B cell (primary cell): Measurements from ENCODE around the gene GRIK5. TPM values are rescaled to one million over a fixed set of nuclear protein-coding genes. Genes with fewer than 3 reads are reported as not detected.

Experiments
- ATAC-seq: fragments of 200-7000 bp; cut with Tn5 transposase; one replicate; pipeline ENCODE4 v1.10.0; 2021; ENCODE audit warnings: low read depth, mild to moderate bottlenecking, moderate number of reproducible peaks, moderate library complexity
- CTCF ChIA-PET: fragments of 350-600 bp; sonication (Branson Sonifier 250); formaldehyde crosslinking; loops from one replicate; lab custom pipeline; 2021; ENCODE audit warnings: antibody characterized with exemption, inconsistent platforms; lab: Charles Lee
- POLR2A ChIA-PET: fragments of 350-600 bp; sonication (Branson Sonifier 250); formaldehyde crosslinking; loops from one replicate; lab custom pipeline; 2021; ENCODE audit warnings: antibody characterized with exemption; lab: Charles Lee
- DNase-seq: peaks from one replicate; pipeline ENCODE4 v3.0.0; 2013
- H2AFZ ChIP-seq: 2 replicates; pipeline ENCODE4 v1.6.1; 2012; ENCODE audit warnings: mild to moderate bottlenecking, low read depth, low read length; ENCODE audit not compliant: insufficient read depth, poor library complexity, severe bottlenecking
- H3K27ac ChIP-seq, 2 donors: 1 replicate in 1 of 2; 2 replicates in 1 of 2; pipeline ENCODE4 v1.5.1; 2012 to 2013; ENCODE audit warnings: low read length in 2 of 2, mild to moderate bottlenecking in 2 of 2, moderate library complexity in 1 of 2
- H3K27me3 ChIP-seq, 4 experiments: fragments of 200-600 bp in 1 of 4; sonication (generic) in 1 of 4; replicated peaks in 1 of 4; 1 replicate in 2 of 4; 2 replicates in 2 of 4; pipeline versions ENCODE4 v1.6.1 to v1.7.0; 2013 to 2016; ENCODE audit warnings: low read length in 3 of 4, mild to moderate bottlenecking in 2 of 4, mixed read lengths in 1 of 4, moderate library complexity in 1 of 4; ENCODE audit not compliant: insufficient read depth in 4 of 4, control insufficient read depth in 3 of 4; ENCODE audit errors: control extremely low read depth in 1 of 4
- H3K36me3 ChIP-seq, 2 experiments: replicated peaks in 1 of 2; 1 replicate in 1 of 2; 2 replicates in 1 of 2; pipeline versions ENCODE4 v1.6.1 to v1.7.1; 2013; ENCODE audit warnings: low read length in 1 of 2; ENCODE audit not compliant: insufficient read depth in 2 of 2, control insufficient read depth in 1 of 2; ENCODE audit errors: control extremely low read depth in 1 of 2, extremely low read depth in 1 of 2
- H3K4me1 ChIP-seq, 2 donors: fragments of 200-600 bp in 1 of 2; sonication (generic) in 1 of 2; 1 replicate in 1 of 2; 2 replicates in 1 of 2; pipeline versions ENCODE4 v1.5.1 to v1.6.1; 2013 to 2017; ENCODE audit warnings: low read length in 2 of 2; ENCODE audit not compliant: control insufficient read depth in 2 of 2, insufficient read depth in 2 of 2
- H3K4me2 ChIP-seq: replicated peaks from 2 replicates; pipeline ENCODE3; 2012; ENCODE audit warnings: mild to moderate bottlenecking, low read depth, low read length; ENCODE audit not compliant: poor library complexity, severe bottlenecking
- H3K4me3 ChIP-seq, 5 experiments: fragments of 200-600 bp in 1 of 5; sonication (generic) in 1 of 5; 1 replicate in 3 of 5; 2 replicates in 2 of 5; pipeline versions ENCODE4 v1.5.1 to v1.7.0; 2011 to 2016; ENCODE audit warnings: low read length in 4 of 5, mild to moderate bottlenecking in 4 of 5, low read depth in 2 of 5, control low read depth in 1 of 5, moderate library complexity in 1 of 5; ENCODE audit not compliant: insufficient read depth in 1 of 5; ENCODE audit errors: control extremely low read depth in 1 of 5, extremely low read depth in 1 of 5
- H3K79me2 ChIP-seq: fragments of 200-600 bp; sonication (generic); one replicate; pipeline ENCODE4 v1.6.0; 2016; ENCODE audit warnings: low read length; ENCODE audit not compliant: control insufficient read depth, insufficient read depth
- H3K9ac ChIP-seq: fragments of 200-600 bp; sonication (generic); 2 replicates; pipeline ENCODE4 v1.6.1; 2017; ENCODE audit warnings: mild to moderate bottlenecking, low read length, moderate library complexity
- H3K9me3 ChIP-seq, 3 donors: one replicate each; pipeline versions ENCODE4 v1.6.1 to v1.7.1; 2013; ENCODE audit warnings: low read length in 2 of 3; ENCODE audit not compliant: control insufficient read depth in 2 of 3, insufficient read depth in 1 of 3; ENCODE audit errors: control extremely low read depth in 1 of 3
- H4K20me1 ChIP-seq: 2 replicates; pipeline ENCODE4 v1.6.0; 2012; ENCODE audit warnings: mild to moderate bottlenecking, low read length; ENCODE audit not compliant: insufficient read depth, control insufficient read depth, poor library complexity, severe bottlenecking
- H3K27ac Mint-ChIP-seq: one replicate; pipeline ENCODE4 v1.8.0; 2021; ENCODE audit warnings: mixed read lengths
- H3K27me3 Mint-ChIP-seq: one replicate; pipeline ENCODE4 v1.8.0; 2021; ENCODE audit warnings: mixed read lengths
- H3K4me1 Mint-ChIP-seq: one replicate; pipeline ENCODE4 v1.8.0; 2021; ENCODE audit warnings: mixed read lengths
- H3K4me3 Mint-ChIP-seq: one replicate; pipeline ENCODE4 v1.8.0; 2021; ENCODE audit warnings: mixed read lengths
- H3K9me3 Mint-ChIP-seq: one replicate; pipeline ENCODE4 v1.8.0; 2022; ENCODE audit warnings: mixed read lengths; ENCODE audit not compliant: insufficient read depth
- EZH2 ChIP-seq: IDR thresholded peaks from 2 replicates; pipeline ENCODE4 v1.6.1; 2012; ENCODE audit warnings: borderline replicate concordance, low read depth, mild to moderate bottlenecking, moderate library complexity, low read length; ENCODE audit not compliant: insufficient read depth, poor library complexity, severe bottlenecking
- WGBS: methylation state at CpG from one replicate; pipeline ENCODE4 v1.1.5; 2013; ENCODE audit warnings: missing lambda C conversion rate; ENCODE audit not compliant: insufficient coverage; 5-methylcytosine and 5-hydroxymethylcytosine counted together
- intact Hi-C: fragments of 100-400 bp; cut with micrococcal nuclease; formaldehyde crosslinking; loops from one replicate; pipeline ENCODE4 v1.10.0; 2022
- polyA plus RNA-seq: library from polyadenylated mRNA; depleted of rRNA; stranded (reverse); fragments of >200 nt; gene quantifications from 2 replicates; pipeline ENCODE4 v1.2.3, GENCODE V29; 2012
- total RNA-seq, 2 donors: library from RNA; stranded (reverse); fragments of 120-200 nt in 1 of 2; gene quantifications; 1 replicate in 1 of 2; 2 replicates in 1 of 2; pipeline versions ENCODE4 v1.2.3 to v1.2.4, GENCODE V29; 2013 to 2022
- TF ChIP-seq, protein P1 (sequence below): fragments of 200-600 bp; IDR thresholded peaks from one replicate; pipeline ENCODE4 v1.8.0; 2022; ENCODE audit warnings: antibody characterized with exemption, mild to moderate bottlenecking

The GRIK5 gene
- total and polyA plus RNA-seq, 2 donors (not counting 1 experiment from before 2014, with no cell fraction given) = 0.09 to 0.27 TPM

DNA sequence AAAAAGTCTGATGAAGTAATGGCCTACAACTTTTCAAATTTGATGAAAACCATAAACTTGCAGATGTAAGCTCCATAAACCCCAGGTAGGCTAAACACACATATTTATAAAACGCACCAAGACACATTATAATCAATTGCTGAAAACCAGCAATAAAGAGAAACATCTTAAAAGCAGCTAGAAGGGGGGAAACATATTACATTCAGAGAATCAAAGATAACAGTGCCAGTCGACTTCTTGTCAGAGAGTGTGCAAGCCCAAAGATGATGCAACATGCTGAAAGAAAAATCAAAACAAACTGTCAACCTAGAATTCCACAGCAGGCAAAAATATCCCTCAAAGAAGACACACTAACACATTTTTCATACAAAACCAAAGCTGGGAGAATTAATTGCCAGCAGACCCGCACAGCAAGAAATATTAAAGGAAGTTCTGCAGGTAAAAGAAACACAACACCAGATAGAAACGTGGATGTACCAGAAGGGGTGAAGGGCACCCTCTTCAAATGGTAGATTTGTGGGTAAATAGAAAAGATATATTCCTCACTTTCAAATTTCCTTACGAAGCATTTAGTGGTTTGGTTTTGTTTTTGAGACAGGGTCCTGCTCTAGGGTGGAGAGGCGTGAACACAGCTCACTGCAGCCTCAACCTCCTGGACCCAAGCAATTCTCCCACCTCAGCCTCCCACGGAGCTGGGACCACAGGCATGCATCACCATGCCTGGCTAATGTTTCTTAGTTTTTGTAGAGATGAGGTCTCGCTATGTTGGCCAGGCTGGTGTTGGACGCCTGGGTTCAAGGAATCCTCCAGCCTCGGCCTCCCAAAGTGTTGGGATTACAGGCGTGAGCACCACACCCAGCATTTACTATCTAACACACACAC lies 59.5 kb downstream of the GRIK5 start:
- Histone ChIP-seq H2AFZ (no peak overlapping the region), H3K4me1 (no peaks in the 10 kb centered on the region), H3K9ac (no peak overlapping the region), H3K27me3 (peaks cover 0 to 5% (median 0%) of the 10 kb centered on the region in 4 experiments), H3K9me3 (no peaks in the 10 kb centered on the region), H3K4me3 (no peak overlapping the region), H4K20me1 (no peaks in the 10 kb centered on the region), H3K79me2 (no peaks in the 10 kb centered on the region), H3K4me2 (no peak overlapping the region), H3K36me3 (no peaks in the 10 kb centered on the region), H3K27ac (no peak overlapping the region)
- intact Hi-C loops = no loop called here
- ATAC-seq (no peak), DNase-seq (no peak)
- Mint-ChIP-seq H3K27me3 (peaks cover 20% of the 10 kb centered on the region), H3K4me3 (no peak overlapping the region), H3K4me1 (no peaks in the 10 kb centered on the region), H3K9me3 (no peaks in the 10 kb centered on the region), H3K27ac (no peak overlapping the region)
- WGBS = 90% methylated on average over 2 of the region's 11 CpGs
- no peak for TF ChIP-seq EZH2
- TF ChIP-seq, protein P1, sequence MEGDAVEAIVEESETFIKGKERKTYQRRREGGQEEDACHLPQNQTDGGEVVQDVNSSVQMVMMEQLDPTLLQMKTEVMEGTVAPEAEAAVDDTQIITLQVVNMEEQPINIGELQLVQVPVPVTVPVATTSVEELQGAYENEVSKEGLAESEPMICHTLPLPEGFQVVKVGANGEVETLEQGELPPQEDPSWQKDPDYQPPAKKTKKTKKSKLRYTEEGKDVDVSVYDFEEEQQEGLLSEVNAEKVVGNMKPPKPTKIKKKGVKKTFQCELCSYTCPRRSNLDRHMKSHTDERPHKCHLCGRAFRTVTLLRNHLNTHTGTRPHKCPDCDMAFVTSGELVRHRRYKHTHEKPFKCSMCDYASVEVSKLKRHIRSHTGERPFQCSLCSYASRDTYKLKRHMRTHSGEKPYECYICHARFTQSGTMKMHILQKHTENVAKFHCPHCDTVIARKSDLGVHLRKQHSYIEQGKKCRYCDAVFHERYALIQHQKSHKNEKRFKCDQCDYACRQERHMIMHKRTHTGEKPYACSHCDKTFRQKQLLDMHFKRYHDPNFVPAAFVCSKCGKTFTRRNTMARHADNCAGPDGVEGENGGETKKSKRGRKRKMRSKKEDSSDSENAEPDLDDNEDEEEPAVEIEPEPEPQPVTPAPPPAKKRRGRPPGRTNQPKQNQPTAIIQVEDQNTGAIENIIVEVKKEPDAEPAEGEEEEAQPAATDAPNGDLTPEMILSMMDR = no peak
- ChIA-PET CTCF (interaction anchor here (1.4 kb wide), 1 partner anchor 20 kb away, joined by 3 read pairs; no protein-coding TSS in a partner anchor), POLR2A (interaction anchor here (0.6 kb wide), 1 partner anchor 240 kb away, joined by 3 read pairs; no protein-coding TSS in a partner anchor)

DNA sequence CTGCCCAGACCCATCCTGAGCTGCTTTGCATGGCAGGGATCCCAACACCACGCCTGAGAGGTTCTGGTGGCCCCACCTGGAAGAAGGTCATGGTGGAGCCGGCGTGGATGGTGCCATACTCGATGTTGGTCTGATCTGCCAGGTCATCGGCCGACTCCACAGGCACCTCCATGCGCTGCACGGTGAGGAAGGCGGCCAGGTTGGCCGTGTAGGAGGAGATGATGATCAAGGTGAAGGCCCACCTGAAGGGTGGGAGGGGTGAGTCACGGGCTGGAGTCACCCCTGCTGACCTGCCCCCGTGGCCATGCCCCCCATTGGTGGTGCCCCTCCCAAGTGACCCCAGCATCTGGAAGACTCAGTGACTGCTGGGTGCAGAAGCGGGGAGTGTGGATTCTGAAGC lies 63.4 kb downstream of the GRIK5 start:
- peaks cover 0 to 5% (median 2%) of the 10 kb centered on the region in 4 experiments for H3K27me3 ChIP-seq
- intact Hi-C loops = no loop called here
- CTCF ChIA-PET = no interaction called here
- 89% methylated on average over 10 of the region's 13 CpGs for WGBS
- ATAC-seq (no peak), DNase-seq (no peak)
- H3K4me1 ChIP-seq = no peaks in the 10 kb centered on the region
- Mint-ChIP-seq H3K27me3 (peaks cover 41% of the 10 kb centered on the region), H3K9me3 (no peaks in the 10 kb centered on the region), H3K4me1 (no peaks in the 10 kb centered on the region), H3K27ac (no peak overlapping the region), H3K4me3 (no peak overlapping the region)
- no peaks in the 10 kb centered on the region for H4K20me1 ChIP-seq
- no peaks in the 10 kb centered on the region for H3K9me3 ChIP-seq
- TF ChIP-seq EZH2 = no peak
- TF ChIP-seq, protein P1 = no peak
- POLR2A ChIA-PET = no interaction called here
- H3K79me2 ChIP-seq = no peaks in the 10 kb centered on the region
- H2AFZ ChIP-seq = no peak overlapping the region
- H3K36me3 ChIP-seq = no peaks in the 10 kb centered on the region
- H3K9ac ChIP-seq = no peak overlapping the region
- no peak overlapping the region for H3K4me2 ChIP-seq
- H3K4me3 ChIP-seq = no peak overlapping the region
- H3K27ac ChIP-seq = no peak overlapping the region
